HUES48 (cell line): Measurements from ENCODE around the gene MAPK7.

Source experiments
- H3K27ac ChIP-seq: one replicate; pipeline ENCODE4 v1.7.0; 2013; ENCODE audit warnings: low read depth, low read length, inconsistent platforms
- H3K27me3 ChIP-seq: 2 replicates; pipeline ENCODE4 v1.6.1; 2013; ENCODE audit warnings: mild to moderate bottlenecking, low read length; ENCODE audit not compliant: control insufficient read depth, insufficient read depth
- H3K36me3 ChIP-seq: 2 replicates; pipeline ENCODE4 v1.6.1; 2013; ENCODE audit warnings: low read length; ENCODE audit not compliant: control insufficient read depth, insufficient read depth
- H3K4me1 ChIP-seq: 2 replicates; pipeline ENCODE4 v1.6.1; 2013; ENCODE audit warnings: mild to moderate bottlenecking, low read length; ENCODE audit not compliant: control insufficient read depth, insufficient read depth
- H3K4me3 ChIP-seq: 2 replicates; pipeline ENCODE4 v1.5.1; 2013; ENCODE audit warnings: mild to moderate bottlenecking, low read depth, low read length
- H3K9ac ChIP-seq: 2 replicates; pipeline ENCODE4 v1.6.1; 2013; ENCODE audit warnings: mild to moderate bottlenecking, low read depth, low read length, moderate library complexity
- H3K9me3 ChIP-seq: 2 replicates; pipeline ENCODE4 v1.6.1; 2013; ENCODE audit warnings: low read length; ENCODE audit not compliant: control insufficient read depth, insufficient read depth

MAPK7 gene

DNA sequence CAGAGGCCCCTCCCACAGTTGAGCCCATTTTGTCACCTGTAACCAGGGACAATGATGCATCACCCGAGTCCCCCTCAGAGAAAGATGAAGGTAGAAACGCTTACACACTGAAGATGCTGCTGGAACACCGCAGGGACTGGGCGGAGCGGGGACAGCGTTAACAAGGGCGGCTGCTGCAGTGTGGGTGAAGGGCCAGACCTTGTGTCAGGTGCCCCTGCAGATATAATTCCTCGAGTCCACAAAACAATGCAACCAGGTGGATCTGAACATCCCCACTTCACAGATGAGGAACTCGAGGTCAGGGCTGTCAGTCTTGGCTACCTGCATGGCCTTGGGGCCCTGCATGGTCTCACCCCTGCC lies 6.3 kb upstream of the MAPK7 start:
- Histone ChIP-seq H3K9me3 (no peaks in the 10 kb centered on the region), H3K27me3 (no peaks in the 10 kb centered on the region), H3K36me3 (no peaks in the 10 kb centered on the region), H3K27ac (no peak overlapping the region), H3K9ac (no peak overlapping the region), H3K4me3 (no peak overlapping the region), H3K4me1 (peaks cover 2% of the 10 kb centered on the region; the same call in 1 of the 2 replicates)

DNA sequence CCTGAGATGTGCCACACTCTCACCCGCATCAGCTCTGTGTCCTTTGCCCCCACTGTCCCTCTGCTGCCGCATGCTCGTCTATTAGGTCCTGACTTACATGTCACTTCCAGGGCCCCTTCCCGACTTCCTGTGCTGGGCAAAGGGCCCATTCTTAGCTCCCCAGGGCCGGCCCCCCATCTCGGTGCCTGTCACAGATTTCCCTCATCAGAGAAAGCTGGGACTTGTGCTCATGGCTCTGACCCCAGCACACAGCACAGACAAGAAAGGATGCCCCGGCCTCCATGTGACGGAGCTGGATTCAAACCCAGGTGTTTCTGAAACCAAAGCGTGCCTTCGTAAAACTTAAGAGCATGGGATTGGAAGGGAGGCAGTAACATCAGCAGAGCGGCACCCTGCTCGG lies 5.9 kb upstream of the MAPK7 start:
- H3K4me3 ChIP-seq, result no peak overlapping the region
- H3K9ac ChIP-seq, result no peak overlapping the region
- H3K27ac ChIP-seq, result no peak overlapping the region
- no peaks in the 10 kb centered on the region for H3K9me3 ChIP-seq
- peaks cover 3% of the 10 kb centered on the region; the same call in 1 of the 2 replicates for H3K4me1 ChIP-seq
- H3K36me3 ChIP-seq, result no peaks in the 10 kb centered on the region
- H3K27me3 ChIP-seq, result no peaks in the 10 kb centered on the region

DNA sequence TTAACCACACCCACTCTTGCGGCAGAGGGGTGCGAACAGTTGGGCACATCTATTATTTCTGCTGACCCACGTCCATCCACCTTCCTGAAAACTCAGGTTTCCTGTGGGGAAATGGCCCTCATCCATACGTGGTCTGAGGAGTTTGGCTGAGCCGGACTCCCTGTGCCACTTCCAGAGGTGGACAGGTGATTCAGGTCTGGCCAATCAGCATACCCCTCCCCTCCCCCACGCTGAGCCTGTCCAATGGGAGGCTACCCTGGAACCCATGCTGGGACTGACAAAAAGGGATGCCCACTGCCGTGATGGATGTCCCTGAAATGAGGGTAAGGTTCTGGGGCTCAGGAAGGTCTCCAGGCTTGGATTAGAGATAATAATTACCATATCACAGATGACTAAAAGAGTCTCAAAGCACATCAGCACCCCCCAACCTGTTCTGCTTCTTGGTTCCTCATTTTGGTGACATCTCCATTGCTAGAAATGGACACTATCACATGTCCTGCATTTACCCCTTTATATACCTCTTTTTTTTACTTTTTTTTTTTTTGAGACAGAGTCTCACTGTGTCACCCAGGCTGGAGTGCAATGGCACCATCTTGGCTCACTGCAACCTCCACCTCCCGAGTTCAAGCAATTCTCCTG lies 5.3 kb upstream of the MAPK7 start:
- H3K9me3 ChIP-seq, result no peaks in the 10 kb centered on the region
- no peak overlapping the region for H3K4me3 ChIP-seq
- no peaks in the 10 kb centered on the region for H3K36me3 ChIP-seq
- H3K9ac ChIP-seq, result no peak overlapping the region
- no peaks in the 10 kb centered on the region for H3K27me3 ChIP-seq
- H3K27ac ChIP-seq, result no peak overlapping the region
- H3K4me1 ChIP-seq, result peaks cover 3% of the 10 kb centered on the region; the same call in 1 of the 2 replicates

- no peak overlapping the region for H3K9ac ChIP-seq
- H3K27me3 ChIP-seq, result no peaks in the 10 kb centered on the region
- H3K36me3 ChIP-seq, result no peaks in the 10 kb centered on the region
- H3K4me3 ChIP-seq, result no peak overlapping the region
- no peaks in the 10 kb centered on the region for H3K9me3 ChIP-seq
- no peak overlapping the region for H3K27ac ChIP-seq
- H3K4me1 ChIP-seq, result peaks cover 3% of the 10 kb centered on the region; the same call in 1 of the 2 replicates
Measured at GRCh38 chr17:19374136-19374535, 4.2 kb upstream of the MAPK7 start.

- Histone ChIP-seq H3K4me1 (peaks cover 3% of the 10 kb centered on the region; the same call in 1 of the 2 replicates), H3K9ac (no peak overlapping the region), H3K9me3 (no peaks in the 10 kb centered on the region), H3K4me3 (no peak overlapping the region), H3K27me3 (no peaks in the 10 kb centered on the region), H3K27ac (no peak overlapping the region), H3K36me3 (peaks cover 15% of the 10 kb centered on the region)
Measured at GRCh38 chr17:19375732-19376131, 2.6 kb upstream of the MAPK7 start.

- no peak overlapping the region for H3K9ac ChIP-seq
- H3K36me3 ChIP-seq, result peaks cover 26% of the 10 kb centered on the region
- no peaks in the 10 kb centered on the region for H3K9me3 ChIP-seq
- H3K4me1 ChIP-seq, result peaks cover 3% of the 10 kb centered on the region; the same call in 1 of the 2 replicates
- peak overlapping the region; percentile 97 for H3K27ac ChIP-seq
- no peaks in the 10 kb centered on the region for H3K27me3 ChIP-seq
- peak overlapping the region; percentile 78 for H3K4me3 ChIP-seq
Measured at GRCh38 chr17:19376811-19377210, 1.5 kb upstream of the MAPK7 start.

GRCh38 chr17:19377602-19378415 lies 489 bp upstream of the MAPK7 start:
- peaks cover 34% of the 10 kb centered on the region for H3K36me3 ChIP-seq
- H3K27ac ChIP-seq, result peak overlapping the region; percentile 97
- H3K27me3 ChIP-seq, result no peaks in the 10 kb centered on the region
- no peaks in the 10 kb centered on the region for H3K9me3 ChIP-seq
- H3K4me3 ChIP-seq, result peak overlapping the region; percentile 78
- peak overlapping the region; percentile 66 for H3K9ac ChIP-seq
- H3K4me1 ChIP-seq, result peaks cover 3% of the 10 kb centered on the region; the same call in 1 of the 2 replicates

DNA sequence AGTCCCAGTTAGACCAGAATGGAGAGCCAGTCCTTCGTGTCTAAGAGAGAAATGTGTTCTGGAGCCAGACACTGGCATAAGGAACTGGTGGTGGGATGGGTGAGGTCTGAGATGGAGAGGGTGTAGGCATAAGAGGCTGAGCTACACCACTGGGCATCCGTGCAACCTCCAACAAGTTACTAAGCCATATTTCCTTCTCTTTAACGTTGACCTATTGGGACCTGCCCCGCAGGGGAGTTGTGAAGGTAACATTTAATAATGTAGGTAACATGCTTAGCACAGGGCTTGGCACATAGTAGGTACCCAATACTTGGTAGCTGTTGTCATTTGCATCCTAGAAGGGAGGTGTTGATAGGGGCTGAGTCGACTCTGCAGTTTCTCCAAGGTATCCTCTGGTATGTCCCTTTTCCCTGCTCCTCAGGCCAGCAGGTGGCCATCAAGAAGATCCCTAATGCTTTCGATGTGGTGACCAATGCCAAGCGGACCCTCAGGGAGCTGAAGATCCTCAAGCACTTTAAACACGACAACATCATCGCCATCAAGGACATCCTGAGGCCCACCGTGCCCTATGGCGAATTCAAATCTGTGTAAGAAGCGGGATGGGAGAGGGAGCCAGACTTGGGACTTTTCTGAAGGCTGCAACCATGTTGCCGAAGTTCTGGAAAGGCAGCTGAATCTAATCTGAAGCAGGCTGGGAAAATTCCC lies 1.2 kb downstream of the MAPK7 start:
- peaks cover 3% of the 10 kb centered on the region; the same call in 1 of the 2 replicates for H3K4me1 ChIP-seq
- H3K4me3 ChIP-seq, result peak overlapping the region; percentile 78
- no peak overlapping the region for H3K27ac ChIP-seq
- H3K9me3 ChIP-seq, result no peaks in the 10 kb centered on the region
- peaks cover 52% of the 10 kb centered on the region for H3K36me3 ChIP-seq
- H3K9ac ChIP-seq, result no peak overlapping the region
- H3K27me3 ChIP-seq, result no peaks in the 10 kb centered on the region

GRCh38 chr17:19380481-19381301 lies 2.4 kb downstream of the MAPK7 start:
- H3K27ac ChIP-seq, result no peak overlapping the region
- H3K9me3 ChIP-seq, result no peaks in the 10 kb centered on the region
- no peak overlapping the region for H3K9ac ChIP-seq
- peaks cover 3% of the 10 kb centered on the region; the same call in 1 of the 2 replicates for H3K4me1 ChIP-seq
- H3K4me3 ChIP-seq, result no peak overlapping the region
- H3K36me3 ChIP-seq, result peaks cover 63% of the 10 kb centered on the region
- H3K27me3 ChIP-seq, result no peaks in the 10 kb centered on the region

- Histone ChIP-seq H3K27me3 (no peaks in the 10 kb centered on the region), H3K27ac (no peak overlapping the region), H3K4me3 (no peak overlapping the region), H3K9ac (no peak overlapping the region), H3K36me3 (peaks cover 63% of the 10 kb centered on the region), H3K4me1 (peaks cover 8% of the 10 kb centered on the region; the same call in 1 of the 2 replicates), H3K9me3 (no peaks in the 10 kb centered on the region)
Measured at GRCh38 chr17:19381361-19381740, 3.1 kb downstream of the MAPK7 start.
